ENCODE results near the gene ARHGAP24. TPM values are rescaled to one million over a fixed set of nuclear protein-coding genes. Genes with fewer than 3 reads are reported as not detected.

Gene ARHGAP24
- total and polyA plus RNA-seq, 4 donors, result 1.8 to 15.2 (median 3.3) TPM

- H3K27ac ChIP-seq (ENCODE audit: low read depth in 1 of 2, low read length in 2 of 2), result no peak overlapping the region
- 35% methylated on average over 5 of the region's 5 CpGs for WGBS
Measured at GRCh38 chr4:85430697-85431096, 44.3 kb upstream of the ARHGAP24 start.

More at GRCh38 chr4:85430697-85431096, 44.3 kb upstream of the ARHGAP24 start:
- Histone ChIP-seq H3K27me3 (ENCODE audit: control insufficient read depth in 4 of 4, insufficient read depth in 4 of 4, low read length in 3 of 4) (no peaks in the 10 kb centered on the region), H3K9me3 (ENCODE audit: control insufficient read depth in 4 of 4, low read length in 3 of 4) (no peaks in the 10 kb centered on the region), H3K4me1 (ENCODE audit: control insufficient read depth in 4 of 4, insufficient read depth in 4 of 4, low read length in 3 of 4) (no peaks in the 10 kb centered on the region), H3K4me3 (ENCODE audit: low read depth in 1 of 3, low read length in 3 of 3) (no peak overlapping the region), H3K36me3 (ENCODE audit: control insufficient read depth in 4 of 4, insufficient read depth in 3 of 4, low read depth in 1 of 4, low read length in 3 of 4) (no peaks in the 10 kb centered on the region), H3K9ac (ENCODE audit: low read depth in 1 of 2, low read length in 2 of 2) (no peak overlapping the region)
- DNase-seq (ENCODE audit: low spot score), result no peak
- TF ChIP-seq YY1 (IDR thresholded peaks at IDR 0.05) (no peak), RXRA (IDR thresholded peaks at IDR 0.05) (no peak), JUND (IDR thresholded peaks at IDR 0.05) (no peak), NR2F2 (IDR thresholded peaks at IDR 0.05) (no peak), RAD21 (IDR thresholded peaks at IDR 0.05) (no peak), REST (IDR thresholded peaks at IDR 0.05) (no peak), HNF4A (conservative IDR thresholded peaks at IDR 0.05) (no peak), GABPA (IDR thresholded peaks at IDR 0.05 in 1 of 2, conservative IDR thresholded peaks at IDR 0.05 in 1 of 2) (no peak), SP1 (IDR thresholded peaks at IDR 0.05) (no peak), TAF1 (conservative IDR thresholded peaks at IDR 0.05) (no peak), HNF4G (IDR thresholded peaks at IDR 0.05) (no peak), EGR1 (IDR thresholded peaks at IDR 0.05; ENCODE audit: low read depth in 2 of 2) (no peak), FOXA1 (IDR thresholded peaks at IDR 0.05) (no peak), FOXA2 (IDR thresholded peaks at IDR 0.05) (no peak), ZBTB33 (IDR thresholded peaks at IDR 0.05) (no peak)
- TF ChIP-seq, protein P1, sequence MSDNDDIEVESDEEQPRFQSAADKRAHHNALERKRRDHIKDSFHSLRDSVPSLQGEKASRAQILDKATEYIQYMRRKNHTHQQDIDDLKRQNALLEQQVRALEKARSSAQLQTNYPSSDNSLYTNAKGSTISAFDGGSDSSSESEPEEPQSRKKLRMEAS (IDR thresholded peaks at IDR 0.05), result no peak
- TF ChIP-seq, protein P2, sequence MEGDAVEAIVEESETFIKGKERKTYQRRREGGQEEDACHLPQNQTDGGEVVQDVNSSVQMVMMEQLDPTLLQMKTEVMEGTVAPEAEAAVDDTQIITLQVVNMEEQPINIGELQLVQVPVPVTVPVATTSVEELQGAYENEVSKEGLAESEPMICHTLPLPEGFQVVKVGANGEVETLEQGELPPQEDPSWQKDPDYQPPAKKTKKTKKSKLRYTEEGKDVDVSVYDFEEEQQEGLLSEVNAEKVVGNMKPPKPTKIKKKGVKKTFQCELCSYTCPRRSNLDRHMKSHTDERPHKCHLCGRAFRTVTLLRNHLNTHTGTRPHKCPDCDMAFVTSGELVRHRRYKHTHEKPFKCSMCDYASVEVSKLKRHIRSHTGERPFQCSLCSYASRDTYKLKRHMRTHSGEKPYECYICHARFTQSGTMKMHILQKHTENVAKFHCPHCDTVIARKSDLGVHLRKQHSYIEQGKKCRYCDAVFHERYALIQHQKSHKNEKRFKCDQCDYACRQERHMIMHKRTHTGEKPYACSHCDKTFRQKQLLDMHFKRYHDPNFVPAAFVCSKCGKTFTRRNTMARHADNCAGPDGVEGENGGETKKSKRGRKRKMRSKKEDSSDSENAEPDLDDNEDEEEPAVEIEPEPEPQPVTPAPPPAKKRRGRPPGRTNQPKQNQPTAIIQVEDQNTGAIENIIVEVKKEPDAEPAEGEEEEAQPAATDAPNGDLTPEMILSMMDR (IDR thresholded peaks at IDR 0.05; ENCODE audit: low read depth, low read length, missing input control), result no peak
- TF ChIP-seq, protein P3, sequence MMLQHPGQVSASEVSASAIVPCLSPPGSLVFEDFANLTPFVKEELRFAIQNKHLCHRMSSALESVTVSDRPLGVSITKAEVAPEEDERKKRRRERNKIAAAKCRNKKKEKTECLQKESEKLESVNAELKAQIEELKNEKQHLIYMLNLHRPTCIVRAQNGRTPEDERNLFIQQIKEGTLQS (IDR thresholded peaks at IDR 0.05), result no peak

All from liver (tissue), 9 donors.